WERI-Rb-1 (cell line): ENCODE results near the gene LRRC8E.
"Not testable (repeated sequence)": the region's sequence is repeated elsewhere in the genome, so short reads cannot be mapped to it uniquely, and the experiment has no call there.

Experiments
- DNase-seq: peaks from one replicate; pipeline ENCODE4 v3.0.0-alpha.2; 2020
- H3K27ac ChIP-seq: fragments of 250-450 bp; sonication (Bioruptor Pico); 2 replicates; pipeline ENCODE4 v1.5.1; 2020; ENCODE audit warnings: mild to moderate bottlenecking, moderate library complexity
- H3K27me3 ChIP-seq: fragments of 250-450 bp; sonication (Bioruptor Pico); 2 replicates; pipeline ENCODE4 v1.5.1; 2021; ENCODE audit warnings: mild to moderate bottlenecking, low read depth, moderate library complexity; ENCODE audit not compliant: insufficient read depth, severe bottlenecking
- H3K36me3 ChIP-seq: fragments of 250-450 bp; sonication (Bioruptor Pico); 2 replicates; pipeline ENCODE4 v1.5.1; 2020; ENCODE audit warnings: mild to moderate bottlenecking, moderate library complexity
- H3K4me3 ChIP-seq: 2 replicates; pipeline ENCODE4 v1.5.1; 2011; ENCODE audit warnings: low read depth, mild to moderate bottlenecking, control low read depth, low read length
- H3K9me3 ChIP-seq: fragments of 250-450 bp; sonication (Bioruptor Pico); 2 replicates; pipeline ENCODE4 v1.5.1; 2021; ENCODE audit warnings: mild to moderate bottlenecking, moderate library complexity; ENCODE audit not compliant: severe bottlenecking
- CTCF ChIP-seq: IDR thresholded peaks from 2 replicates; pipeline ENCODE4 v1.5.1; 2011; ENCODE audit warnings: low read depth, mild to moderate bottlenecking, control low read depth, inconsistent platforms, low read length

Gene LRRC8E

GRCh38 chr19:7857727-7858108 lies 30.6 kb upstream of the LRRC8E start:
- Histone ChIP-seq H3K4me3 (peak overlapping the region; percentile 44), H3K27ac (peak overlapping the region; percentile 89), H3K27me3 (no peaks in the 10 kb centered on the region), H3K36me3 (peaks cover 6% of the 10 kb centered on the region), H3K9me3 (no peaks in the 10 kb centered on the region)
- peak; percentile 32 for DNase-seq
- TF ChIP-seq CTCF: no peak

GRCh38 chr19:7858109-7858770 lies 30.1 kb upstream of the LRRC8E start:
- Histone ChIP-seq H3K9me3 (no peaks in the 10 kb centered on the region), H3K27ac (peak overlapping the region; percentile 89), H3K36me3 (peaks cover 8% of the 10 kb centered on the region), H3K4me3 (peak overlapping the region; percentile 44), H3K27me3 (no peaks in the 10 kb centered on the region)
- DNase-seq: peak; percentile 93
- TF ChIP-seq CTCF: 0 out of 2 replicates have a peak, but pooled peaks have one; percentile 8

GRCh38 chr19:7859087-7859486 lies 29.2 kb upstream of the LRRC8E start:
- H3K27me3 ChIP-seq: not testable (repeated sequence)

GRCh38 chr19:7859831-7860713 lies 28.2 kb upstream of the LRRC8E start:
- H3K4me3 ChIP-seq: no peak overlapping the region
- no peak for TF ChIP-seq CTCF
- peaks cover 16% of the 10 kb centered on the region for H3K36me3 ChIP-seq
- H3K9me3 ChIP-seq: no peaks in the 10 kb centered on the region
- no peaks in the 10 kb centered on the region for H3K27me3 ChIP-seq
- DNase-seq: no peak
- H3K27ac ChIP-seq: no peak overlapping the region; the same call in 1 of the 2 replicates

More at GRCh38 chr19:7859087-7859486, 29.2 kb upstream of the LRRC8E start:
- not testable (repeated sequence) for H3K9me3 ChIP-seq, DNase-seq, H3K4me3 ChIP-seq
- Histone ChIP-seq H3K27ac (peak overlapping the region; percentile 89), H3K36me3 (peaks cover 14% of the 10 kb centered on the region)

GRCh38 chr19:7860714-7861618 lies 27.3 kb upstream of the LRRC8E start:
- H3K4me3 ChIP-seq: no peak overlapping the region
- TF ChIP-seq CTCF: no peak
- H3K9me3 ChIP-seq: no peaks in the 10 kb centered on the region
- H3K27ac ChIP-seq: no peak overlapping the region
- peaks cover 16% of the 10 kb centered on the region for H3K36me3 ChIP-seq
- no peak for DNase-seq
- H3K27me3 ChIP-seq: no peaks in the 10 kb centered on the region
